Astrocyte of the cerebellum (primary cell): ENCODE data around the gene STUB1.

ENCODE experiments used
- DNase-seq: peaks from one replicate; pipeline ENCODE4 v3.0.0-alpha.2; 2011; ENCODE audit warnings: low read depth
- H3K4me3 ChIP-seq: 2 replicates; pipeline ENCODE4 v1.5.1; 2011; ENCODE audit warnings: mild to moderate bottlenecking, low read depth, low read length, moderate library complexity
- in situ Hi-C: cut with HindIII; loops from 2 replicates; pipeline ENCODE4 v1.10.0; 2017; ENCODE audit warnings: low sequenced_read_pairs
- TF ChIP-seq, protein P1 (sequence below): IDR thresholded peaks from 2 replicates; pipeline ENCODE4 v1.5.1; 2012; ENCODE audit warnings: low read length, low read depth, moderate library complexity, mild to moderate bottlenecking; ENCODE audit errors: missing control alignments

Gene STUB1

DNA sequence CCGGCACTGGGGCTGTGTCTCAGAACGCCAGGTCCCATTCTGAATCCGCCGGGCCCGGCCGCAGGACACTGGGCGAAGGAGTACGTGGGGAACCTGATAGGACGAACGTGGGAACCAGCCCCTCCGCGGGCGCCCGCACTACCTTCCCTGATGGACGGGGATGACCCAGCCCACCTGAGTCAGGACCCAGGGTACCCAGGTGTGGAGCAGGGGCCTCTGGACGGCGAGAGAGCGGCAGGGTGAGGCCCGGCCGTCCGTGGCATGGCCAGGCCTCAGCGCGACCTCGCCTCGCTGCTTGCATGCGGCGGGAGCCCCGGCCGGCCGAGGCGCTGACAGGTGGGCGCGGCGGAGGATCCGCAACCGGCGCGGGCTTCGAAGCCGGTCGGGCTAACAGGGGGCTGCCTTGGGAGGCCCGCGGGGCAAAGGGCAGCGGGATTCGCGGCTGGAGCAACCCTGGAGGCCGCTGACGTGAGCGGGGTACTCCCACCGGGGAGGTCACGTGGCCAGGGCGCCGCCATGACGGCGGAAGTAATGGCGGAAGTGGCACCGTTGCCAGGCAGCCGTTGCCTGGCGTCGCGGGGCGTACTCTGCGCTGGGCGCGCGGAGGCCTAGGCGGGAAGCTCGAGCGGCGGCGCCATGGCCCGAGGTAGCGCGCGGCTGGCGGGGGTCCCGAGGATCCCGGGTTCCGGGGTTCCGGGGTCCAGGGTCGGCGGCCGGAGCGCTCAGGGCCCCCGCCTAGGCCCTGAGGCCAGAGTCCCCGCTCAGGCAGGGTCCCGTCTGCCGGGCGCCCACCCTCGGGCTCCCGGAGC is 31.2 kb upstream of the STUB1 start, which contains the start of gene WDR90:
TSS of gene WDR90 (plus strand) at position 585 of the 809 bp plus-strand sequence. CDS start at position 637, 52 bp downstream.
- peak; percentile 62 for DNase-seq
- in situ Hi-C loops = no loop called here
- TF ChIP-seq, protein P1, sequence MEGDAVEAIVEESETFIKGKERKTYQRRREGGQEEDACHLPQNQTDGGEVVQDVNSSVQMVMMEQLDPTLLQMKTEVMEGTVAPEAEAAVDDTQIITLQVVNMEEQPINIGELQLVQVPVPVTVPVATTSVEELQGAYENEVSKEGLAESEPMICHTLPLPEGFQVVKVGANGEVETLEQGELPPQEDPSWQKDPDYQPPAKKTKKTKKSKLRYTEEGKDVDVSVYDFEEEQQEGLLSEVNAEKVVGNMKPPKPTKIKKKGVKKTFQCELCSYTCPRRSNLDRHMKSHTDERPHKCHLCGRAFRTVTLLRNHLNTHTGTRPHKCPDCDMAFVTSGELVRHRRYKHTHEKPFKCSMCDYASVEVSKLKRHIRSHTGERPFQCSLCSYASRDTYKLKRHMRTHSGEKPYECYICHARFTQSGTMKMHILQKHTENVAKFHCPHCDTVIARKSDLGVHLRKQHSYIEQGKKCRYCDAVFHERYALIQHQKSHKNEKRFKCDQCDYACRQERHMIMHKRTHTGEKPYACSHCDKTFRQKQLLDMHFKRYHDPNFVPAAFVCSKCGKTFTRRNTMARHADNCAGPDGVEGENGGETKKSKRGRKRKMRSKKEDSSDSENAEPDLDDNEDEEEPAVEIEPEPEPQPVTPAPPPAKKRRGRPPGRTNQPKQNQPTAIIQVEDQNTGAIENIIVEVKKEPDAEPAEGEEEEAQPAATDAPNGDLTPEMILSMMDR = no peak
- peak within 1 kb of the TSS; percentile 61 for H3K4me3 ChIP-seq

DNA sequence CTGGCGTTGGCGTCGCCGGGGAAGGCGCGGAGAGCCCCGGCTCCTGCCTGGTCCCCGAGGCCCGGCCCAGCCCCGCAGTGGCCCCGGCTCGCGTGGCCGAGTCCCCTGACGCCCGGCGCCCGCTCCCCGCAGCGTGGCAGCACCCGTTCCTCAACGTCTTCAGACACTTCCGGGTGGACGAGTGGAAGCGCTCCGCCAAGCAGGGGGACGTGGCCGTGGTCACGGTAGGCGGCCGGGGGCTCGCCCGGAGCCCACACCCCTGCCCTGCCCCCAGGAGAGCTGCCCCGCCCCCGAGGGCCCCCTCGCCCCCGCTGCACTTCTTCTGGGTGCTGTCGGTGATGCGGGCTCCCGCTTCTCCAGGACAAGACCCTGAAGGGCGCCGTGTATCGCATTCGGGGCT is 30.6 kb upstream of the STUB1 start:
- peak overlapping the region; percentile 61 for H3K4me3 ChIP-seq
- TF ChIP-seq, protein P1 = no peak
- in situ Hi-C loops = no loop called here
- no peak for DNase-seq

DNA sequence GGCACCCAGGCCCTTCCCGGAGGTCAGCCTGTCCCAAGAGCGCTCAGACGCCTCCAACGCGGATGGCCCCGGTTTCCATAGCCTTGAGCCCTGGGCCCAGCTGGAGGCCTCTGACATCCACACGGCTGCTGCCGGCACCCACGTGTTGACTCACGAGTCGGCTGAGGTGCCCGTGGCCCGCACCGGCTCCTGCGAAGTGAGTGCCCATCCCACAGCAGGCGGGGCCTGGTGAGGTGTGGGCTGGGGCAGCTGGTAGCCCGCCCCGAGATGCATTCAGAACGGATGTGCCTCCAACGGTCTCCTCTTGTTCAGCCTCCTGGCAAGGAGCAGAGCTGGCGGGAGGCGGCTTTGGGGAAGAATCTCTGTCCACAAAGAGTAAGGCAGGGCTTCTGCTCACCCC is 28.4 kb upstream of the STUB1 start:
- no peak for DNase-seq
- TF ChIP-seq, protein P1 = no peak
- H3K4me3 ChIP-seq = no peak overlapping the region
- in situ Hi-C loops = no loop called here

DNA sequence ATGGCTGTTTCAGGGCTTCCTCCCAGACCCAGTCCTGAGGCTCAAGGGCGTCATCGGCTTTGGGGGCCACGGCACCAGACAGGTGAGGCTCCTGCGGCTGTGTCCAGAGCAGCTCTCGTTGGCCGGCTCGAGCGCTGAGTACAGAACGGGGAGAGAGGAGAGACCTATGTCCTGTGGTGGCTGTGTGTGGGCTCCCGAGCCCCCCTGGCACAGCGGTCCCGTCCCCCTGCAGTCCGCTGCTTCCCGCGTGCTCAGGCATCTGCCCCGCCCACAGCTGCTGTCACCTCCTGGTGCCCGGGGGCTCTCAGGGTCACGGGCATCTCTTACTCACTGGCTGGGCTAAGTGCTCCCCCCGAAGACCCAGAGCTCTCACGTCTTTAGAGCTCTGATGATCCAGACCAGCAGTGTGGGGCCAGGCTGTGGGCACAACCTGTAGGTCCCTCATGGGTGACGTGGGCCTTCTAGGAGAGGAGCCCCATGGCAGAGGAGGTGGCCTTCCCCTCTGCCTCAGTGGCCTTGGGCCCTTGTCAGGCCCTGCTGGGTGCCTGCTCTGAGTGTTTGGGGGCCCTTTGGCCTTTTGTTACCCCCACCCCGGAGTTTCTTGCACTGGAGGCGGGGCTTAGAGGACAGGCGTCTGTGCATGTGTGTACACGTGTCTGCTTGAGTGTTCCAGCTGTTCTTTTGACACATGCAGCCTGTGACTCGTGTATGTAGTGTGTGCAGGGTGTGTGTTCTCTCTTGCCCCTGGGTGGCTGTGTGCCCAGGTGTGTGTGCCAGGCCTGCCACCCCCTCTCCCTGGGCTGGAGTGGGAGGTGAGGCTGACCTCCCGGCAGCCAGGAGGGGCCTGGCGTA is 27.5 kb upstream of the STUB1 start:
- TF ChIP-seq, protein P1 = no peak
- DNase-seq = no peak
- H3K4me3 ChIP-seq = no peak overlapping the region
- in situ Hi-C loops = no loop called here

DNA sequence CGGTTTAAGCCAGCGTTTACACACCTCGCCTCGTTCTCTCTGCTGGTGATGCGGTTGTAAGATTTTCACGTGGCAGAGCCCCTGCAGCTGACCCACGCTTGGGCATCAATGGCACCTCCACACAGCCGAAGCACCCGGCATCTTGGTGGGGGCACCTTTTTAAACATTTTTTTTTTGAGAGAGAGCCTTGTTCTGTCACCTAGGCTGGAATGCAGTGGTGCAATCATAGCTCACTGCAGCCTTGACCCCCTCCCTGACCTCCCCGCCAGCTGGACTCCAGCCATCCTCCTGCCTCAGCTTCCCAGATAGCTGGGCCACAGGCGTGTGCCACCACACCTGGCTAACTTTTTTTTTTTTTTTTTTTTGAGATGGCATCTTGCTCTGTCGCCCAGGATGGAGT is 26.2 kb upstream of the STUB1 start:
- TF ChIP-seq, protein P1 = no peak
- DNase-seq = no peak
- H3K4me3 ChIP-seq = no peak overlapping the region
- in situ Hi-C loops = no loop called here

DNA sequence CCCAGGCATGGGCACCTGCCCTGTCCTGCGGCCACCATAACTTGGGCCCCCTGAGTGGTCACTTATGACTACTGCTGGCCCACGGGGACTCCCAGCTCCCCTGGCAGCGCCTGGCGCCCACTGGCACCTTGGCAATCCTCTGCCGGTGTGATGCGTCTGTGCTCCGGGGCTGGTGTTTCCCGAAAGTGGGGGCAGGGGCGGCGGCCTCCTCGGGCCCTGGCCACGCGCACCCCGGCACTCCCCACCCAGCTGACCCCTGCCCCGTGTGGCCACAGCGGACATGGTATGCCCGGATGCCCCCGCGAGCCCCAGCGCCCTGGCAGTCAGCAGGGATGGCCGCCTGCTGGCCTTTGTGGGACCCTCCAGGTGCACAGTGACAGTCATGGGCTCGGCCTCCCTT is 22.7 kb upstream of the STUB1 start:
- TF ChIP-seq, protein P1 = no peak
- in situ Hi-C loops = no loop called here

More for the DNA sequence above, 22.7 kb upstream of the STUB1 start:
- no peak overlapping the region for H3K4me3 ChIP-seq
- no peak for DNase-seq
